Neural cell (in vitro differentiated cells): ENCODE results near the gene CRTC1. TPM values are rescaled to one million over a fixed set of nuclear protein-coding genes. Genes with fewer than 3 reads are reported as not detected.

Source experiments
- H2AFZ ChIP-seq: fragments of 200-600, 300-800 bp; sonication (generic), shearing (Covaris generic); 2 replicates; pipeline ENCODE4 v1.6.0; 2014; ENCODE audit warnings: low read depth, mild to moderate bottlenecking, antibody characterized with exemption, low read length, moderate library complexity
- H3F3A ChIP-seq: fragments of 200-600 bp; shearing (Covaris generic); 2 replicates; pipeline ENCODE4 v1.6.1; 2016; ENCODE audit warnings: mild to moderate bottlenecking, moderate library complexity, mixed read lengths, antibody characterized with exemption, low read length; ENCODE audit not compliant: insufficient read depth, poor library complexity, severe bottlenecking
- H3K27ac ChIP-seq: fragments of 200-600, 300-800 bp; sonication (generic), shearing (Covaris generic); 2 replicates; pipeline ENCODE4 v1.5.1; 2014; ENCODE audit warnings: mild to moderate bottlenecking, low read length, moderate library complexity
- H3K27me3 ChIP-seq: fragments of 300-800, 200-600 bp; sonication (generic), shearing (Covaris generic); 2 replicates; pipeline ENCODE4 v1.6.0; 2014; ENCODE audit warnings: mild to moderate bottlenecking, low read depth, low read length, moderate library complexity; ENCODE audit not compliant: insufficient read depth
- H3K36me3 ChIP-seq: fragments of 300-800, 200-600 bp; sonication (generic), shearing (Covaris generic); 2 replicates; pipeline ENCODE4 v1.5.1; 2014; ENCODE audit warnings: mild to moderate bottlenecking, antibody characterized with exemption, low read length, moderate library complexity; ENCODE audit not compliant: insufficient read depth
- H3K4me2 ChIP-seq: fragments of 300-800, 200-600 bp; sonication (generic), shearing (Covaris generic); 2 replicates; pipeline ENCODE4 v1.6.0; 2014; ENCODE audit warnings: mild to moderate bottlenecking, low read length
- H3K4me3 ChIP-seq: fragments of 300-800, 200-600 bp; sonication (generic), shearing (Covaris generic); 2 replicates; pipeline ENCODE4 v1.5.1; 2014; ENCODE audit warnings: mild to moderate bottlenecking, low read length, moderate library complexity
- H3K79me2 ChIP-seq: fragments of 200-600 bp; shearing (Covaris generic); replicated peaks from 2 replicates; pipeline ENCODE4 v1.6.0; 2014; ENCODE audit warnings: mild to moderate bottlenecking, low read length, moderate library complexity; ENCODE audit not compliant: insufficient read depth
- H3K9ac ChIP-seq: fragments of 300-800, 200-600 bp; sonication (generic), shearing (Covaris generic); 2 replicates; pipeline ENCODE4 v1.6.1; 2016; ENCODE audit warnings: mild to moderate bottlenecking, low read length, mixed read lengths
- H3K9me2 ChIP-seq: fragments of 200-600 bp; shearing (Covaris generic); 2 replicates; pipeline ENCODE4 v1.6.1; 2016; ENCODE audit warnings: mild to moderate bottlenecking, low read length, mixed read lengths; ENCODE audit not compliant: insufficient read depth
- H3K9me3 ChIP-seq: fragments of 200-600, 300-800 bp; sonication (generic), shearing (Covaris generic); 2 replicates; pipeline ENCODE4 v1.6.1; 2016; ENCODE audit warnings: mild to moderate bottlenecking, mixed run types, low read length, moderate library complexity, mixed read lengths
- H4K20me1 ChIP-seq: fragments of 200-600 bp; shearing (Covaris generic); 2 replicates; pipeline ENCODE4 v1.6.1; 2016; ENCODE audit warnings: mild to moderate bottlenecking, mixed run types; ENCODE audit not compliant: insufficient read depth
- CTCF ChIP-seq: fragments of 450-650 bp; IDR thresholded peaks from 2 replicates; pipeline ENCODE4 v1.5.1; 2014; ENCODE audit warnings: antibody characterized with exemption, mild to moderate bottlenecking, moderate library complexity; ENCODE audit not compliant: poor library complexity, severe bottlenecking
- EP300 ChIP-seq: fragments of 450-650 bp; conservative IDR thresholded peaks from 2 replicates; pipeline ENCODE4 v1.6.1; 2014; ENCODE audit warnings: antibody characterized with exemption, mild to moderate bottlenecking, moderate library complexity; ENCODE audit not compliant: poor library complexity, severe bottlenecking
- EZH2 ChIP-seq: fragments of 200-600, 300-800 bp; shearing (Covaris generic), sonication (generic); IDR thresholded peaks from 2 replicates; pipeline ENCODE4 v1.6.1; 2014; ENCODE audit warnings: antibody characterized with exemption, low read length, borderline replicate concordance, mild to moderate bottlenecking; ENCODE audit not compliant: insufficient read depth, poor library complexity, severe bottlenecking
- MXI1 ChIP-seq: fragments of 450-650 bp; conservative IDR thresholded peaks from 2 replicates; pipeline ENCODE4 v1.6.1; 2014; ENCODE audit warnings: antibody characterized with exemption, mild to moderate bottlenecking; ENCODE audit not compliant: poor library complexity, severe bottlenecking
- POLR2AphosphoS5 ChIP-seq: IDR thresholded peaks from 2 replicates; pipeline ENCODE4 v1.6.1; 2012
- RAD21 ChIP-seq: fragments of 450-650 bp; conservative IDR thresholded peaks from 2 replicates; pipeline ENCODE4 v1.6.1; 2014; ENCODE audit warnings: antibody characterized with exemption, mild to moderate bottlenecking, moderate library complexity
- REST ChIP-seq: IDR thresholded peaks from 2 replicates; pipeline ENCODE4 v1.6.1; 2012; ENCODE audit warnings: borderline replicate concordance
- SMC3 ChIP-seq: fragments of 450-650 bp; conservative IDR thresholded peaks from 2 replicates; pipeline ENCODE4 v1.6.1; 2014; ENCODE audit warnings: antibody characterized with exemption, mild to moderate bottlenecking, moderate library complexity; ENCODE audit not compliant: poor library complexity
- TAF1 ChIP-seq: IDR thresholded peaks from 2 replicates; pipeline ENCODE4 v1.6.1; 2012; ENCODE audit warnings: low read depth
- polyA plus RNA-seq: library from polyadenylated mRNA; depleted of rRNA; stranded (reverse); fragments of >200 nt; gene quantifications from 2 replicates; pipeline ENCODE4 v1.2.3, GENCODE V29; 2014

The CRTC1 gene
- polyA plus RNA-seq, 1 donor from 2014 or later: 10.4 TPM

- Histone ChIP-seq H3K9me2 (no peaks in the 10 kb centered on the region), H3F3A (no peaks in the 10 kb centered on the region), H3K36me3 (no peaks in the 10 kb centered on the region), H4K20me1 (no peaks in the 10 kb centered on the region), H3K79me2 (no peaks in the 10 kb centered on the region), H2AFZ (no peak overlapping the region), H3K4me2 (no peak overlapping the region), H3K27ac (no peak overlapping the region), H3K9me3 (no peaks in the 10 kb centered on the region), H3K4me3 (no peak overlapping the region), H3K9ac (no peak overlapping the region), H3K27me3 (peaks cover 15% of the 10 kb centered on the region)
- TF ChIP-seq TAF1: no peak
- no peak for TF ChIP-seq EP300
Observed at GRCh38 chr19:18798384-18799352, 115.2 kb downstream of the CRTC1 start.

DNA sequence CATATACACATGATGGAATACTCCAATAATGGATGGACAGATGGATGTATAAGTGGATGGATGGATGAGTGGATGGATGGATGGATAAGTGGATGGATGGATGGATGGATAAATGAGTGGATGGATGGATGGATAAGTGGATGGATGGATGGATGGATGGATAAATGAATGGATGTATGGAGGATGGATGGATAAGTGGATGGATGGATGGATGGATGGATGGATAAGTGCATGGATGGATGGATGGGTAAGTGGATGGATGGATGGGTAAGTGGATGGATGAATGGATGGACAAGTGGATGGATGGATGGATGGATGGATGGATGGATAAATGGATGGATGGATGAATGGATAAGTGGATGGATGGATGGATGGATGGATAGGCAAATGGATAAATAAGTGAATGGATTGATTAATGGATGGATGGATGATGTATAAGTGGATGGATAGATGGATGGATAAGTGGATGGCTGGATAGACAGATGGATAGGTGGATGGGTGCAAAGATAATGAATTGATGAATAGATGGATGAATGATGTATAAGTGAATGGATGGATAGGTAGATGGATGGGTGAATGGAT, 116.0 kb downstream of the CRTC1 start:
- Histone ChIP-seq H3K36me3 (no peaks in the 10 kb centered on the region), H3K9ac (no peak overlapping the region), H4K20me1 (no peaks in the 10 kb centered on the region), H3K4me2 (no peak overlapping the region), H3F3A (no peaks in the 10 kb centered on the region), H2AFZ (no peak overlapping the region), H3K79me2 (no peaks in the 10 kb centered on the region), H3K27me3 (peaks cover 10% of the 10 kb centered on the region), H3K9me3 (no peaks in the 10 kb centered on the region), H3K27ac (no peak overlapping the region), H3K9me2 (no peaks in the 10 kb centered on the region), H3K4me3 (no peak overlapping the region)
- TF ChIP-seq MXI1: no peak
- no peak for TF ChIP-seq RAD21
- no peak for TF ChIP-seq EZH2
- TF ChIP-seq CTCF: no peak
- TF ChIP-seq TAF1: no peak
- no peak for TF ChIP-seq SMC3
- TF ChIP-seq EP300: no peak
- TF ChIP-seq REST: no peak
- no peak for TF ChIP-seq POLR2AphosphoS5
